ENCODE measurements around the gene AAK1. TPM values are rescaled to one million over a fixed set of nuclear protein-coding genes. Genes with fewer than 3 reads are reported as not detected.
"Not testable (repeated sequence)": the region's sequence is repeated elsewhere in the genome, so short reads cannot be mapped to it uniquely, and the experiment has no call there.

The AAK1 gene
- polyA plus RNA-seq, 1 experiment = 31.1 TPM

DNA sequence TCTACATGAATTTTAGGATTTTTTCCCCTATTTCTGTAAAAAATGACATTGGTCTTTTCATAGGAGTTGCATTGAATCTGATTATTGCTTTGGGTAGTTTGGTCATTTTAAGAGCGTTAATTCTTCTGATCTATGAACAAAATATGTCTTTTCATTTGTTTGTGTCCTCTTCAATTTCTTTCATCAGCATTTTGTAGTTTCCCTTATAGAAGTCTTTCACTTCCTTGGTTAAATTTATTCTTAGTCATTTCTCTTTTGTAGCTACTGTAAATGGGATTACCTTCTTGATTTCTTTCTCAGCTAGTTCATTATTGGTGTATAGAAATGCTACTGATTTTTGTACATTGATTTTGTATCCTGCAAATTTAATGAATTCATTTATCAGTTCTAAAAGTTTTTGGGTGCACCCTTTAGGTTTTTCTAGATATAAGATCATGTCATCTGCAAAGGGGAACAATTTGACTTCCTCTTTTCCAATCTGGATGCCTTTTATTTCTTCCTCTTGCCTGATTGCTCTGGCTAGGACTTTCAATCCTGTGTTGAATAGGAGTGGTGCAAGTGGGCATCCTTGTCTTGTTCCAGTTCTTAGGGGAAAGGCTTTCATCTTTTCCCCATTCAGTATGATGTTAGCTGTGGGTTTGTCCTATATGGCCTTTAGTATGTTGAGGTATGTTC is 36.6 kb upstream of the AAK1 start:
- no peak for TF ChIP-seq CTCF (IDR thresholded peaks at IDR 0.05; ENCODE audit: low read depth, low read length)
- no peaks in the 10 kb centered on the region for H3K9me3 ChIP-seq (ENCODE audit: control insufficient read depth, insufficient read depth, low read length)
- CTCF ChIA-PET = no interaction called here
- DNase-seq (ENCODE audit: low read depth, low spot score) = no peak
- H3K4me3 ChIP-seq (ENCODE audit: low read depth, low read length) = no peak overlapping the region
- no peaks in the 10 kb centered on the region for H3K27me3 ChIP-seq (ENCODE audit: control insufficient read depth, insufficient read depth, low read length)
- H3K27ac ChIP-seq (ENCODE audit: low read depth, low read length) = no peak overlapping the region
- POLR2A ChIA-PET = no interaction called here

GRCh38 chr2:69677914-69678313 is 34.4 kb upstream of the AAK1 start:
- TF ChIP-seq CTCF (IDR thresholded peaks at IDR 0.05; ENCODE audit: low read depth, low read length) = no peak
- Histone ChIP-seq H3K27me3 (ENCODE audit: control insufficient read depth, insufficient read depth, low read length) (no peaks in the 10 kb centered on the region), H3K27ac (ENCODE audit: low read depth, low read length) (no peak overlapping the region), H3K9me3 (ENCODE audit: control insufficient read depth, insufficient read depth, low read length) (no peaks in the 10 kb centered on the region), H3K4me3 (ENCODE audit: low read depth, low read length) (no peak overlapping the region)
- ChIA-PET POLR2A (no interaction called here), CTCF (interaction anchor here (1.4 kb wide), 1 partner anchor 241 kb away, joined by 3 read pairs; no protein-coding TSS in a partner anchor)
- no peak for DNase-seq (ENCODE audit: low read depth, low spot score)

GRCh38 chr2:69676146-69676545 is 32.6 kb upstream of the AAK1 start:
- Histone ChIP-seq H3K27ac (ENCODE audit: low read depth, low read length) (no peak overlapping the region), H3K27me3 (ENCODE audit: control insufficient read depth, insufficient read depth, low read length) (no peaks in the 10 kb centered on the region), H3K4me3 (ENCODE audit: low read depth, low read length) (no peak overlapping the region), H3K9me3 (ENCODE audit: control insufficient read depth, insufficient read depth, low read length) (no peaks in the 10 kb centered on the region; the same call in 1 of the 2 replicates)
- DNase-seq (ENCODE audit: low read depth, low spot score) = no peak
- CTCF ChIA-PET = no interaction called here
- TF ChIP-seq CTCF (IDR thresholded peaks at IDR 0.05; ENCODE audit: low read depth, low read length) = no peak
- POLR2A ChIA-PET = no interaction called here

DNA sequence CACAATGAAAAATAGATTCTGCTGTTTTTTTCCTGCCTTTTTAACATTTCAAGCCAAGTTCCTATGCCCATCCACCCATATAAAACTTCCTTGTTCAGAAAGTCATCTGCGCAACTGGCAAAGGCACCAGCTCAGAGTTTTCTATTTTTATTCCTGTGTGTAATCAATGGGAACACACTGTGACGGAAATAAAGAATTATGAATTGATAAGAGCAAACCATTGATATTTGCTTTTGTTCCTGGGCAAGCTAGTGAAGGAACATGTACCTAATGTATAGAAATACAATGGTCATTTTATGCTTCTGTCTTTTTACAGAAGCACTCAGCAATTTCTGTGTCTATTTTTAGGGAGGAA is 30.8 kb upstream of the AAK1 start:
- Histone ChIP-seq H3K27me3 (ENCODE audit: control insufficient read depth, insufficient read depth, low read length) (no peaks in the 10 kb centered on the region), H3K9me3 (ENCODE audit: control insufficient read depth, insufficient read depth, low read length) (no peaks in the 10 kb centered on the region; the same call in 1 of the 2 replicates), H3K4me3 (ENCODE audit: low read depth, low read length) (no peak overlapping the region), H3K27ac (ENCODE audit: low read depth, low read length) (no peak overlapping the region)
- ChIA-PET CTCF (interaction anchor here (0.6 kb wide), 1 partner anchor 39 kb away, joined by 3 read pairs; no protein-coding TSS in a partner anchor), POLR2A (interaction anchor here (0.6 kb wide), 1 partner anchor 16 kb away, joined by 9 read pairs; no protein-coding TSS in a partner anchor)
- no peak for DNase-seq (ENCODE audit: low read depth, low spot score)
- TF ChIP-seq CTCF (IDR thresholded peaks at IDR 0.05; ENCODE audit: low read depth, low read length) = no peak

DNA sequence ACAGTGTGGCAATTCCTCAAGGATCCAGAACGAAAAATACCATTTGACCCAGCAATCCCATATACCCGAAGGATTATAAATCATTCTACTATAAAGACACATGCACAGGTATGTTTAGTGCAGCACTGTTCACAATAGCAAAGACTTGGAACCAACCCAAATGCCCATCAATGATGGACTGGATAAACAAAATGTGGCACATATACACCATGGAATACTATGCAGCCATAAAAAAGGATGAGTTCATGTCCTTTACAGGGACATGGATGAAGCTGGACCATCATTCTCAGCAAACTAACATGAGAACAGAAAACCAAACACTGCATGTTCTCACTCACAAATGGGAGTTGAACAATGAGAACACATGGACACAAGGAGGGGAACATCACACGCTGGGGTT is 29.6 kb upstream of the AAK1 start:
- DNase-seq (ENCODE audit: low read depth, low spot score); H3K4me3 ChIP-seq (ENCODE audit: low read depth, low read length); POLR2A ChIA-PET; H3K27ac ChIP-seq (ENCODE audit: low read depth, low read length); CTCF ChIA-PET; H3K9me3 ChIP-seq (ENCODE audit: control insufficient read depth, insufficient read depth, low read length); H3K27me3 ChIP-seq (ENCODE audit: control insufficient read depth, insufficient read depth, low read length): not testable (repeated sequence)
